ENCODE data around the gene PRPF18.

DNA sequence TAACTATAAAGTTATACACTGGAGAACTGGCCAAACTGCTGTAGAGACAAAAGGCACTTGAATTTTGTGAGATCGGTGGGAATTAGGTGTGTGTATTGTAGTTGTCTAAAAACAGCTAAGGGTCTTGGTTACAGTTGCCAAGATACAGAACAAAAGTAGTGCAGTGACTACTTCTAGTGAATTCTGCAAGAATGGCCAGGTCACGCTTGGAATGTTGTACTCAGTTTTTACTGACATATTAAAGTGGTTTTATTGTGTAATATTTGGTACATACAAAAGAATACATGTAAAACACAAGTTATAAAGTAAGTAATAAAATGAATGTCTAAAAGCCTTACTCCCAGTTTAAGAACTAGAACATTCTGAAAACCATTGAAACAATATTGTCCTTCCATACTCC is 42.4 kb downstream of the PRPF18 start:
- TF ChIP-seq, protein P1, sequence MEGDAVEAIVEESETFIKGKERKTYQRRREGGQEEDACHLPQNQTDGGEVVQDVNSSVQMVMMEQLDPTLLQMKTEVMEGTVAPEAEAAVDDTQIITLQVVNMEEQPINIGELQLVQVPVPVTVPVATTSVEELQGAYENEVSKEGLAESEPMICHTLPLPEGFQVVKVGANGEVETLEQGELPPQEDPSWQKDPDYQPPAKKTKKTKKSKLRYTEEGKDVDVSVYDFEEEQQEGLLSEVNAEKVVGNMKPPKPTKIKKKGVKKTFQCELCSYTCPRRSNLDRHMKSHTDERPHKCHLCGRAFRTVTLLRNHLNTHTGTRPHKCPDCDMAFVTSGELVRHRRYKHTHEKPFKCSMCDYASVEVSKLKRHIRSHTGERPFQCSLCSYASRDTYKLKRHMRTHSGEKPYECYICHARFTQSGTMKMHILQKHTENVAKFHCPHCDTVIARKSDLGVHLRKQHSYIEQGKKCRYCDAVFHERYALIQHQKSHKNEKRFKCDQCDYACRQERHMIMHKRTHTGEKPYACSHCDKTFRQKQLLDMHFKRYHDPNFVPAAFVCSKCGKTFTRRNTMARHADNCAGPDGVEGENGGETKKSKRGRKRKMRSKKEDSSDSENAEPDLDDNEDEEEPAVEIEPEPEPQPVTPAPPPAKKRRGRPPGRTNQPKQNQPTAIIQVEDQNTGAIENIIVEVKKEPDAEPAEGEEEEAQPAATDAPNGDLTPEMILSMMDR (IDR thresholded peaks at IDR 0.05): no peak
- no peak for TF ChIP-seq POLR2A (IDR thresholded peaks at IDR 0.05)
